Breast epithelium (tissue), 4 donors: ENCODE data around the gene LIF. TPM values are rescaled to one million over a fixed set of nuclear protein-coding genes. Genes with fewer than 3 reads are reported as not detected.

Experiments
- DNase-seq, 2 donors: peaks; one replicate each; pipeline ENCODE4 v3.0.0-alpha.2; 2019; ENCODE audit warnings: low spot score in 2 of 2
- H3K27ac ChIP-seq, 2 donors: fragments of 200-600 bp; sonication (generic) in 1 of 2; one replicate each; pipeline ENCODE4 v1.5.1; 2016 to 2019; ENCODE audit warnings: mild to moderate bottlenecking in 1 of 2
- H3K27me3 ChIP-seq, 2 donors: fragments of 200-600 bp; sonication (generic) in 1 of 2; one replicate each; pipeline versions ENCODE4 v1.5.1 to v1.6.0; 2017 to 2019; ENCODE audit warnings: control low read depth in 1 of 2, mild to moderate bottlenecking in 1 of 2
- H3K36me3 ChIP-seq: fragments of 200-600 bp; one replicate; pipeline ENCODE4 v1.5.1; 2019
- H3K4me1 ChIP-seq, 2 donors: fragments of 200-600 bp; sonication (generic); one replicate each; pipeline ENCODE4 v1.5.1; 2016 to 2019; ENCODE audit warnings: control low read depth in 1 of 2
- H3K4me3 ChIP-seq, 3 donors: fragments of 200-600 bp; sonication (generic); 1 replicate in 2 of 3; 2 replicates in 1 of 3; pipeline ENCODE4 v1.5.1; 2016 to 2019; ENCODE audit warnings: mild to moderate bottlenecking in 3 of 3, moderate library complexity in 2 of 3
- H3K9me3 ChIP-seq, 2 donors: fragments of 200-600 bp; sonication (generic) in 1 of 2; one replicate each; pipeline ENCODE4 v1.5.1; 2016 to 2019; ENCODE audit warnings: control low read depth in 1 of 2
- CTCF ChIP-seq, 3 donors: fragments of 450-650 bp; IDR thresholded peaks; one replicate each; pipeline ENCODE4 v1.5.1; 2016 to 2017; ENCODE audit warnings: antibody characterized with exemption in 3 of 3, mild to moderate bottlenecking in 3 of 3, moderate library complexity in 3 of 3
- POLR2A ChIP-seq: fragments of 450-650 bp; IDR thresholded peaks from one replicate; pipeline ENCODE4 v1.6.1; 2016; ENCODE audit warnings: antibody characterized with exemption, mild to moderate bottlenecking, moderate library complexity
- POLR2AphosphoS5 ChIP-seq, 3 donors: sonication (generic); formaldehyde crosslinking; IDR thresholded peaks; one replicate each; pipeline ENCODE4 v1.6.1; 2017; ENCODE audit warnings: antibody characterized with exemption in 3 of 3
- intact Hi-C: fragments of 100-400 bp; cut with DNase I; formaldehyde crosslinking; loops from one replicate; pipeline ENCODE4 v1.15.1; 2023; ENCODE audit warnings: low total_unique reads
- total RNA-seq, 3 donors: library from RNA; depleted of rRNA; stranded (reverse); fragments of >200 nt; gene quantifications; one replicate each; pipeline ENCODE4 v1.1.0, GENCODE V29; 2016

LIF gene
- total RNA-seq, 3 donors from 2014 or later = 1.4 to 9.5 (median 1.6) TPM

DNA sequence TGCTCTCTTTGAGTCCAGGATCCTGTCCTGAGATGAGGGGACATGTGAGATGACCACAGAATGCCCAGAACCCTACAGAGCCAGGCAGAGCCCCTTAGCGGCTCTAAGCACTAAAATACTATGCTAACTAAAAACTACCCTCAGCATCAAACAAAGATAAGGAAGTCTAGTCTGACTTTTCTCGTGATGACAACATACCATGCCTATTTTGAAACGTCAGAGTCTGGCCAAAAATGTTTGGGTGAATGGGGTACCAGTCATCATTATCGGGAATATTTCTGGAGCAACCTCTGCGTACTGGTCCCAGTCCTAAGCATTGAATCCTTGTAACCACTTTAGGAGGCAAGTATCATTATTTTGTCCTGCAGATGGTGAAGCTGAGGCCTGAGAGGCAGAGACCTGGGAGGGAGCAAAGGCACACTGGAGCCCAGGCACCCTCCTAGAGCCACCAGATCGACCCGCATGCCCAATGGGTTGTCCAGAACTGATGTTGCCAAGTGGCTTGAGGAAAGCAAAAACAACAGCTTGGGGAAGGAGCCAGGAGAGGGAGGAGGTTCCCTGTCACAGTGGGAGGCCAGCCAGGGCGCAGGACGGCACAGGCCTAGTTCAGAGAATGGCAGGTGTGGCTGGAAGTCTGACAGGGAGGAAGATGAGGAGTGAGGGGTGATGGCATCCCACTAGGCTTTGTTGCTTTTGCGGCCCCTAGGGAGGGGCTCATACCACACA is 27.3 kb upstream of the LIF start:
- Histone ChIP-seq H3K27ac (no peak overlapping the region), H3K4me1 (no peaks in the 10 kb centered on the region), H3K27me3 (no peaks in the 10 kb centered on the region), H3K36me3 (no peaks in the 10 kb centered on the region), H3K4me3 (no peak overlapping the region), H3K9me3 (no peaks in the 10 kb centered on the region)
- TF ChIP-seq POLR2AphosphoS5 (IDR thresholded peaks at IDR 0.05) (no peak), CTCF (IDR thresholded peaks at IDR 0.05) (no peak), POLR2A (no peak)
- DNase-seq = no peak
- intact Hi-C loops = no loop called here

GRCh38 chr22:30272781-30273601 is 26.4 kb upstream of the LIF start:
- no peaks in the 10 kb centered on the region for H3K36me3 ChIP-seq
- TF ChIP-seq CTCF (IDR thresholded peaks at IDR 0.05) (no peak), POLR2A (no peak), POLR2AphosphoS5 (IDR thresholded peaks at IDR 0.05) (no peak)
- no peak for DNase-seq
- intact Hi-C loops = no loop called here
- H3K4me3 ChIP-seq = no peak overlapping the region
- no peaks in the 10 kb centered on the region for H3K4me1 ChIP-seq
- no peak overlapping the region for H3K27ac ChIP-seq
- no peaks in the 10 kb centered on the region for H3K9me3 ChIP-seq
- H3K27me3 ChIP-seq = no peaks in the 10 kb centered on the region

DNA sequence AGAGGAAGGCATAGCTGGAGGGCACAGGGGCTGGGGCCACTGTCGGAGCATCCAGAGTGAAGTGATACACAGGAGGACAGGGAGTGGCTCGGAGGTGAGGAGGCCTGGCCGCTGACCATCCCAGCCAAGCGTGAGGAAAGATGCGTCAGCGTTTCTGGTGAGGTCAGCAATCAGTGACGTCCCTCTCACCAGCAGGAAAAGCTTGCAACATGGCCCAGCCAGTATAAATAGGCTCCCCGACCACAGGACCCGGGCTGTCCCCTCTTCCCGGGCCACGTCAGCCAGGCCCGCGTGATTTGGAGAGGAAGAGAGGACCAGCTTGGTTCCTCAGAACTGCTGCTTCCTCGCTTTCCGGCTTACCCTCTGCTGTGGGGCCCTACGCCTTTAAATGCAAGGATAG is 24.3 kb upstream of the LIF start:
- H3K27ac ChIP-seq = no peak overlapping the region
- no peaks in the 10 kb centered on the region for H3K27me3 ChIP-seq
- H3K4me1 ChIP-seq = no peaks in the 10 kb centered on the region
- H3K36me3 ChIP-seq = no peaks in the 10 kb centered on the region
- H3K9me3 ChIP-seq = no peaks in the 10 kb centered on the region
- peak in 1 of 2 donors; percentile 43 for DNase-seq
- TF ChIP-seq POLR2AphosphoS5 (IDR thresholded peaks at IDR 0.05) (peak in 1 of 3 donors; percentile 44), POLR2A (no peak)
- intact Hi-C loops = no loop called here
- no peak overlapping the region for H3K4me3 ChIP-seq

GRCh38 chr22:30268331-30268730 is 21.8 kb upstream of the LIF start:
- intact Hi-C loops = no loop called here
- Histone ChIP-seq H3K4me3 (no peak overlapping the region), H3K27me3 (no peaks in the 10 kb centered on the region), H3K36me3 (no peaks in the 10 kb centered on the region), H3K27ac (no peak overlapping the region), H3K9me3 (no peaks in the 10 kb centered on the region), H3K4me1 (no peaks in the 10 kb centered on the region)
- DNase-seq = no peak
- TF ChIP-seq POLR2A = no peak
- TF ChIP-seq POLR2AphosphoS5 (IDR thresholded peaks at IDR 0.05) = no peak
- TF ChIP-seq CTCF (IDR thresholded peaks at IDR 0.05) = no peak

- Histone ChIP-seq H3K4me1 (no peaks in the 10 kb centered on the region), H3K27ac (peak overlapping the region in 1 of 2 donors; percentile 69), H3K27me3 (no peaks in the 10 kb centered on the region), H3K4me3 (peak overlapping the region in 1 of 3 donors; percentile 48), H3K36me3 (no peaks in the 10 kb centered on the region), H3K9me3 (no peaks in the 10 kb centered on the region)
- DNase-seq = no peak
- TF ChIP-seq CTCF (IDR thresholded peaks at IDR 0.05) (no peak), POLR2A (no peak), POLR2AphosphoS5 (IDR thresholded peaks at IDR 0.05) (no peak)
- intact Hi-C loops = no loop called here
Measured at GRCh38 chr22:30267382-30268302, 21.1 kb upstream of the LIF start.
